ENCODE measurements around the gene SRRM5. TPM values are rescaled to one million over a fixed set of nuclear protein-coding genes. Genes with fewer than 3 reads are reported as not detected.
"Not testable (repeated sequence)": the region's sequence is repeated elsewhere in the genome, so short reads cannot be mapped to it uniquely, and the experiment has no call there.

The SRRM5 gene
- total RNA-seq, 1 experiment from 2014 or later = 0.62 TPM

DNA sequence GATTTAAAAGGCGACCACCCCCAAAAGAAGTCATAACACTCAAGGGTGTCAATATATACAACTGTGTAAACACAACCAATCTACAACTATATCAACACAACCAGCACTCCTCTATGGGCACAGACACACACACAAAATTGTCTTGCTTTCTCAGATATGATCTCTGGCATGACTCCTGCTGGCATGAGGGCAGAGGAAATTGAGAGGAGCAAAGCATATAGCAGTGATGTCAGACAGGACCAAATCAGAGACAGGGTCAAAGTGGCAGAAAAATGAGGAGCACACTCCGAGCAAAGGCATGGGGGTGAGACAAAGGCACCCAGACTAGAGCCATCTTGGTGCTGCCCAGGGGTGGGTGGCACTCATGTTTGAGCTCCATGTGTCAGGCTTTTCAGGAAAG lies 25.5 kb upstream of the SRRM5 start:
- no peak for DNase-seq (ENCODE audit: low spot score)
- Histone ChIP-seq H3K27me3 (replicated peaks; ENCODE audit: insufficient read depth, low read depth, low read length, poor library complexity) (no peaks in the 10 kb centered on the region), H3K4me1 (ENCODE audit: insufficient read depth, low read length, poor library complexity, severe bottlenecking) (peaks cover 1% of the 10 kb centered on the region), H3K4me3 (ENCODE audit: low read depth, low read length, poor library complexity, severe bottlenecking) (no peak overlapping the region), H3K36me3 (ENCODE audit: insufficient read depth, low read length, poor library complexity, severe bottlenecking) (peaks cover 3% of the 10 kb centered on the region), H3K9me3 (ENCODE audit: low read depth, low read length, poor library complexity, severe bottlenecking) (no peaks in the 10 kb centered on the region), H3K27ac (ENCODE audit: low read depth, low read length, poor library complexity, severe bottlenecking) (no peak overlapping the region)
- POLR2A ChIA-PET (ENCODE audit: low non-redundant PET) = no interaction called here
- no TSS peak for BruUV-seq (replicated peaks)
- intact Hi-C loops (cut with micrococcal nuclease; ENCODE audit: unreplicated experiment) = no loop called here
- TF ChIP-seq, protein P1, sequence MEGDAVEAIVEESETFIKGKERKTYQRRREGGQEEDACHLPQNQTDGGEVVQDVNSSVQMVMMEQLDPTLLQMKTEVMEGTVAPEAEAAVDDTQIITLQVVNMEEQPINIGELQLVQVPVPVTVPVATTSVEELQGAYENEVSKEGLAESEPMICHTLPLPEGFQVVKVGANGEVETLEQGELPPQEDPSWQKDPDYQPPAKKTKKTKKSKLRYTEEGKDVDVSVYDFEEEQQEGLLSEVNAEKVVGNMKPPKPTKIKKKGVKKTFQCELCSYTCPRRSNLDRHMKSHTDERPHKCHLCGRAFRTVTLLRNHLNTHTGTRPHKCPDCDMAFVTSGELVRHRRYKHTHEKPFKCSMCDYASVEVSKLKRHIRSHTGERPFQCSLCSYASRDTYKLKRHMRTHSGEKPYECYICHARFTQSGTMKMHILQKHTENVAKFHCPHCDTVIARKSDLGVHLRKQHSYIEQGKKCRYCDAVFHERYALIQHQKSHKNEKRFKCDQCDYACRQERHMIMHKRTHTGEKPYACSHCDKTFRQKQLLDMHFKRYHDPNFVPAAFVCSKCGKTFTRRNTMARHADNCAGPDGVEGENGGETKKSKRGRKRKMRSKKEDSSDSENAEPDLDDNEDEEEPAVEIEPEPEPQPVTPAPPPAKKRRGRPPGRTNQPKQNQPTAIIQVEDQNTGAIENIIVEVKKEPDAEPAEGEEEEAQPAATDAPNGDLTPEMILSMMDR (conservative IDR thresholded peaks at IDR 0.05; ENCODE audit: low read depth, low read length) = no peak
- no peak for TF ChIP-seq EZH2 (IDR thresholded peaks at IDR 0.05; ENCODE audit: borderline replicate concordance, low read depth, low read length, poor library complexity, severe bottlenecking)
- CTCF ChIA-PET = no interaction called here

DNA sequence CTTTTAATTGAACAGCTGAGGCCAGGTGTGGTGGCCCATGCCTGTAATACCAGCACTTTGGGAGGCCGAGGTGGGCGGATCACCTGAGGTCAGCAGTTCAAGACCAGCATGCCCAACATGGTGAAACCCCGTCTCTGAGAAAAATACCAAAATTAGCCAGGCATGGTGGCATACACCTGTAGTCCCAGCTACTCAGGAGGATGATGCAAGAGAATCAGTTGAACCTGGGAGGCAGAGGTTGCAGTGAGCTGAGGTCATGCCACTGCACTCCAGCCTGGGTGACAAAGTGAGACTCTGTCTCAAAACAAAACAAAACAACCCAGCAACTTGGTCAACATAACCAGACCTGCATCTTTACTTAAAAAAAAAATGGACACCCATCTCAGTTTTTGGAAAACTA lies 24.9 kb upstream of the SRRM5 start:
- CTCF ChIA-PET; BruUV-seq (replicated peaks): not testable (repeated sequence)
- POLR2A ChIA-PET (ENCODE audit: low non-redundant PET) = interaction anchor here (0.6 kb wide), 1 partner anchor 53 kb away, joined by 12 read pairs; no protein-coding TSS in a partner anchor

DNA sequence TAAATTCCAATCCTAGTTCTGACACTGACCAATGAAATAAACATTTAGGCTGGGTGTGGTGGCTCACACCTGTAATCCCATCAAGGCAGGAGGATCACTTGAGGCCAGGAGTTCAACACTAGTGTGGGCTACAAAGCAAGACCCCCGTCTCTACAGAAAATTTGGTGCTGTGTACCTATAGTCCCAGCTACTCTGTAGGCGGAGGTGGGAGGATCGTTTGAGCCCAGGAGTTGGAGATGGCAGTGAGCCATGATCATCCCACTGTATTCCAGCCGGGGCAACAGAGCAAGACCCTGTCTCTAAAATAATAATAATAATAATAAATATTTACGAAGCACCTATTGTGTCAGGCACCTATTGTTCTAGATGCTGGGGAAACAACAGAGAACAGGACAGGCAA lies 22.6 kb upstream of the SRRM5 start:
- H3K4me1 ChIP-seq (ENCODE audit: insufficient read depth, low read length, poor library complexity, severe bottlenecking) = peaks cover under 1% of the 10 kb centered on the region
- no peak for TF ChIP-seq EZH2 (IDR thresholded peaks at IDR 0.05; ENCODE audit: borderline replicate concordance, low read depth, low read length, poor library complexity, severe bottlenecking)
- TF ChIP-seq, protein P1 (conservative IDR thresholded peaks at IDR 0.05; ENCODE audit: low read depth, low read length) = no peak
- ChIA-PET CTCF (no interaction called here), POLR2A (ENCODE audit: low non-redundant PET) (no interaction called here)
- DNase-seq (ENCODE audit: low spot score) = no peak
- H3K36me3 ChIP-seq (ENCODE audit: insufficient read depth, low read length, poor library complexity, severe bottlenecking) = peaks cover 13% of the 10 kb centered on the region
- no peak overlapping the region for H3K4me3 ChIP-seq (ENCODE audit: low read depth, low read length, poor library complexity, severe bottlenecking)
- no peaks in the 10 kb centered on the region for H3K9me3 ChIP-seq (ENCODE audit: low read depth, low read length, poor library complexity, severe bottlenecking)
- H3K27me3 ChIP-seq (replicated peaks; ENCODE audit: insufficient read depth, low read depth, low read length, poor library complexity) = no peaks in the 10 kb centered on the region
- no TSS peak for BruUV-seq (replicated peaks)
- intact Hi-C loops (cut with micrococcal nuclease; ENCODE audit: unreplicated experiment) = no loop called here
- H3K27ac ChIP-seq (ENCODE audit: low read depth, low read length, poor library complexity, severe bottlenecking) = no peak overlapping the region

More for the DNA sequence above, 24.9 kb upstream of the SRRM5 start:
- H3K4me3 ChIP-seq (ENCODE audit: low read depth, low read length, poor library complexity, severe bottlenecking); H3K9me3 ChIP-seq (ENCODE audit: low read depth, low read length, poor library complexity, severe bottlenecking); DNase-seq (ENCODE audit: low spot score); H3K4me1 ChIP-seq (ENCODE audit: insufficient read depth, low read length, poor library complexity, severe bottlenecking); intact Hi-C loops (cut with micrococcal nuclease; ENCODE audit: unreplicated experiment); H3K27me3 ChIP-seq (replicated peaks; ENCODE audit: insufficient read depth, low read depth, low read length, poor library complexity); H3K36me3 ChIP-seq (ENCODE audit: insufficient read depth, low read length, poor library complexity, severe bottlenecking); H3K27ac ChIP-seq (ENCODE audit: low read depth, low read length, poor library complexity, severe bottlenecking): not testable (repeated sequence)

DNA sequence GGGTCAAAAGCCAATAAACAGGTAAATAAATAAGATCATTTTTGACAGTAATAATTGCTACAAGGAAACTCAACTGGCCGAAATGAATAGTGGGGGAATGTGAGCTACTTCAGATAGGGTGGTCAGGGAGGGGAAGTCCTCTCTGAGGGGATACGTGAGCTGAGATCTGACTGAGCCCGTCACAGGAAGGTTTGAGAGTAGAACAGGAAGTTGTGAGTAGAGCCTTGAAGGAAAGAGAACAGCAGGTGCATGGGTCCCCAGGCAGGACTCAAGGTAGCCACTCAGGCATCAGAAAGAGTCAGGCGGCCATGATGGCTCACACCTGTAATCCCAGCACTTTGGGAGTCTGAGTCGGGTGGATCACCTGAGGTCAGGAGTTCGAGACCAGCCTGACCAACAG lies 22.2 kb upstream of the SRRM5 start:
- ChIA-PET POLR2A (ENCODE audit: low non-redundant PET) (no interaction called here), CTCF (no interaction called here)
- Histone ChIP-seq H3K4me1 (ENCODE audit: insufficient read depth, low read length, poor library complexity, severe bottlenecking) (peaks cover 4% of the 10 kb centered on the region), H3K9me3 (ENCODE audit: low read depth, low read length, poor library complexity, severe bottlenecking) (no peaks in the 10 kb centered on the region), H3K4me3 (ENCODE audit: low read depth, low read length, poor library complexity, severe bottlenecking) (no peak overlapping the region), H3K36me3 (ENCODE audit: insufficient read depth, low read length, poor library complexity, severe bottlenecking) (peaks cover 13% of the 10 kb centered on the region), H3K27me3 (replicated peaks; ENCODE audit: insufficient read depth, low read depth, low read length, poor library complexity) (no peaks in the 10 kb centered on the region), H3K27ac (ENCODE audit: low read depth, low read length, poor library complexity, severe bottlenecking) (no peak overlapping the region)
- no TSS peak for BruUV-seq (replicated peaks)
- no peak for TF ChIP-seq EZH2 (IDR thresholded peaks at IDR 0.05; ENCODE audit: borderline replicate concordance, low read depth, low read length, poor library complexity, severe bottlenecking)
- TF ChIP-seq, protein P1 (conservative IDR thresholded peaks at IDR 0.05; ENCODE audit: low read depth, low read length) = no peak
- intact Hi-C loops (cut with micrococcal nuclease; ENCODE audit: unreplicated experiment) = no loop called here
- DNase-seq (ENCODE audit: low spot score) = no peak
